HL-60 (cell line): ENCODE measurements around the gene FAM124A.

Experiments used
- DNase-seq, 2 experiments: peaks; one replicate each; pipeline ENCODE4 v3.0.0-alpha.2; 2010 to 2020; ENCODE audit warnings: low read depth in 1 of 2, low spot score in 1 of 2
- H3K27ac ChIP-seq: fragments of 250-450 bp; sonication (Bioruptor Pico); replicated peaks from 2 replicates; pipeline ENCODE4 v1.5.1; 2020; ENCODE audit warnings: mild to moderate bottlenecking, moderate library complexity
- H3K27me3 ChIP-seq: fragments of 250-450 bp; sonication (Bioruptor Pico); 2 replicates; pipeline ENCODE4 v1.5.1; 2021; ENCODE audit warnings: mild to moderate bottlenecking, moderate library complexity; ENCODE audit not compliant: insufficient read depth, poor library complexity, severe bottlenecking
- H3K4me3 ChIP-seq: replicated peaks from 2 replicates; pipeline ENCODE4 v1.5.1; 2011; ENCODE audit warnings: mild to moderate bottlenecking, control low read depth, low read length; ENCODE audit not compliant: insufficient read depth
- GABPA ChIP-seq: IDR thresholded peaks from 2 replicates; pipeline ENCODE4 v1.6.1; 2012; ENCODE audit warnings: low read depth
- POLR2AphosphoS5 ChIP-seq: IDR thresholded peaks from 2 replicates; pipeline ENCODE4 v1.6.1; 2012; ENCODE audit warnings: low read depth
- REST ChIP-seq: IDR thresholded peaks from 2 replicates; pipeline ENCODE4 v1.6.1; 2012; ENCODE audit warnings: low read depth; ENCODE audit not compliant: insufficient replicate concordance
- SPI1 ChIP-seq: IDR thresholded peaks from 2 replicates; pipeline ENCODE4 v1.6.1; 2012; ENCODE audit warnings: low read depth, mild to moderate bottlenecking, borderline replicate concordance
- TF ChIP-seq, protein P1 (sequence below): IDR thresholded peaks from one replicate; pipeline ENCODE4 v1.5.1; 2011; ENCODE audit warnings: low read length, control low read depth, inconsistent platforms; ENCODE audit not compliant: insufficient read depth

The FAM124A gene

DNA sequence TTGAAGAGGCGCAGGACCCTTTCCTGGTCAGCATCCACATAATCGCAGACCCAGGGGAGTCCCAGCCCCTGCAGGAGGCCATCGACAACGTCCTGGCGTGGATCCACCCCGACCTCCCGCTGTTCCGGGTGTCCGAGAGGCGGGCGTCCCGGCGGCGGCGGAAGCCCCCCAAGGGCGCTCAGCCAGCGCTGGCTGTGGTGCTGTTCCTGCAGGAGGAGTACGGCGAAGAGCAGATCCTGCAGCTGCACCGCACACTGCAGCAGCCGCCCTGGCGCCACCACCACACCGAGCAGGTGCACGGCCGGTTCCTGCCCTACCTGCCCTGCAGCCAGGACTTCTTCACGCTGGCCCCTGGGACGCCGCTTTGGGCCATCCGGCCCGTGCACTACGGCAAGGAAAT is 29.3 kb downstream of the FAM124A start:
- DNase-seq, result no peak
- Histone ChIP-seq H3K4me3 (no peak overlapping the region), H3K27me3 (no peaks in the 10 kb centered on the region), H3K27ac (no peak overlapping the region)
- TF ChIP-seq, protein P1, sequence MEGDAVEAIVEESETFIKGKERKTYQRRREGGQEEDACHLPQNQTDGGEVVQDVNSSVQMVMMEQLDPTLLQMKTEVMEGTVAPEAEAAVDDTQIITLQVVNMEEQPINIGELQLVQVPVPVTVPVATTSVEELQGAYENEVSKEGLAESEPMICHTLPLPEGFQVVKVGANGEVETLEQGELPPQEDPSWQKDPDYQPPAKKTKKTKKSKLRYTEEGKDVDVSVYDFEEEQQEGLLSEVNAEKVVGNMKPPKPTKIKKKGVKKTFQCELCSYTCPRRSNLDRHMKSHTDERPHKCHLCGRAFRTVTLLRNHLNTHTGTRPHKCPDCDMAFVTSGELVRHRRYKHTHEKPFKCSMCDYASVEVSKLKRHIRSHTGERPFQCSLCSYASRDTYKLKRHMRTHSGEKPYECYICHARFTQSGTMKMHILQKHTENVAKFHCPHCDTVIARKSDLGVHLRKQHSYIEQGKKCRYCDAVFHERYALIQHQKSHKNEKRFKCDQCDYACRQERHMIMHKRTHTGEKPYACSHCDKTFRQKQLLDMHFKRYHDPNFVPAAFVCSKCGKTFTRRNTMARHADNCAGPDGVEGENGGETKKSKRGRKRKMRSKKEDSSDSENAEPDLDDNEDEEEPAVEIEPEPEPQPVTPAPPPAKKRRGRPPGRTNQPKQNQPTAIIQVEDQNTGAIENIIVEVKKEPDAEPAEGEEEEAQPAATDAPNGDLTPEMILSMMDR, result no peak
- no peak for TF ChIP-seq POLR2AphosphoS5
- TF ChIP-seq REST, result no peak
- no peak for TF ChIP-seq SPI1

GRCh38 chr13:51252954-51253532 is 30.8 kb downstream of the FAM124A start:
- Histone ChIP-seq H3K27ac (peak overlapping the region; percentile 66), H3K27me3 (no peaks in the 10 kb centered on the region), H3K4me3 (no peak overlapping the region)
- DNase-seq, result peak; percentile 23 to 41
- no peak for TF ChIP-seq SPI1
- no peak for TF ChIP-seq REST
- TF ChIP-seq, protein P1, result no peak
- TF ChIP-seq GABPA, result no peak
- no peak for TF ChIP-seq POLR2AphosphoS5

- Histone ChIP-seq H3K27ac (no peak overlapping the region), H3K27me3 (no peaks in the 10 kb centered on the region), H3K4me3 (no peak overlapping the region)
- no peak for DNase-seq
- TF ChIP-seq GABPA (no peak), POLR2AphosphoS5 (no peak), REST (no peak), SPI1 (no peak)
- TF ChIP-seq, protein P1, result no peak
Measured at GRCh38 chr13:51255556-51255955, 33.4 kb downstream of the FAM124A start.
